ENCODE measurements around the gene LRIF1. TPM values are rescaled to one million over a fixed set of nuclear protein-coding genes. Genes with fewer than 3 reads are reported as not detected.
"Not testable (repeated sequence)": the region's sequence is repeated elsewhere in the genome, so short reads cannot be mapped to it uniquely, and the experiment has no call there.

LRIF1 gene
- total RNA-seq (2014; rRNA removed; shearing (Covaris generic)), result 33.9 and 38.8 TPM in 2 replicates

- DNase-seq (ENCODE audit: low spot score), result peak; percentile 98
Measured at GRCh38 chr1:110963691-110964454, at the start of gene LRIF1. Gene LRIF1 (minus strand): TSS chr1:110963922. CDS start chr1:110963688, 234 bp downstream.

DNA sequence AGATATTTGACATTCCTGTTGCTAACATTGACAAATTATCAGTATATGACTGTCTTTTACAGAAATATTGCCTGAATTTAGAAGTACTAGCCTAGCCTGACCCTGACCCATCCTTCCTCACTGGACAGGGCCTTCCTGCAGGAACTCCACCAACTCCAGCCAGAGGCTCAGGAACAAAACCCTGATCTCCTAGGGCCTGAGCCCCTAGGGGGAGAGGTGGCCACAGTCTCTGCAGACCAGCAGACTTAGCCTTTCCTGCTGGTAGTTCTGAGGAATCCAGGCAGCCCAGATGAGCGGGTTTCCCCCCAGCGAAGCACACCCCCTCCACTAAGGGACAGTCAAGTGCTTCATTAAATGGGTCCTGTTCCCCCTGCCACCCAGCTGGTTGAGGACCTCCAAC lies 44.3 kb upstream of the LRIF1 start:
- no peak for DNase-seq (ENCODE audit: low spot score)

DNA sequence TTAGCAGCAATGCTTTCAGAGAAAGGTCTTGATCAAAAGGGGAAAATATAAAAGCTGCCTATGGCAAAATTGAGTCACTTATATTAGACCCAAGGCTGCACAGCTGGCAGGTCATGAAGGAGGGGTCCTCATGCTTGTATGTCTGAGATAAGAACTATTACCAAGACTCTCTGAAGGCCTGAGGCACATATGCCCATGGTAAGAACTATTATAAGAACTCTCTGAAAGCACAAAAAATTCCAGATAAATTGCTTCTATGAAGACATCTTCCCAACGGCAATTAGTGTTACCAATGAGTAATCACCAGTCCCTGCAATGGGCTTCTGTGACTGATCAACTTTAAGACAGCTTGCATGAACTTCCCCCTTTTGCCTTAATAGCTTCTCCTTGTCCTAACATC lies 42.8 kb upstream of the LRIF1 start:
- DNase-seq (ENCODE audit: low spot score), result no peak

- not testable (repeated sequence) for DNase-seq (ENCODE audit: low spot score)
Measured at GRCh38 chr1:110999607-111000006, 35.9 kb upstream of the LRIF1 start.

- peak; percentile 24 for DNase-seq (ENCODE audit: low spot score)
Measured at GRCh38 chr1:110992329-110992728, 28.6 kb upstream of the LRIF1 start.

GRCh38 chr1:110991295-110991694 lies 27.6 kb upstream of the LRIF1 start:
- not testable (repeated sequence) for DNase-seq (ENCODE audit: low spot score)

DNA sequence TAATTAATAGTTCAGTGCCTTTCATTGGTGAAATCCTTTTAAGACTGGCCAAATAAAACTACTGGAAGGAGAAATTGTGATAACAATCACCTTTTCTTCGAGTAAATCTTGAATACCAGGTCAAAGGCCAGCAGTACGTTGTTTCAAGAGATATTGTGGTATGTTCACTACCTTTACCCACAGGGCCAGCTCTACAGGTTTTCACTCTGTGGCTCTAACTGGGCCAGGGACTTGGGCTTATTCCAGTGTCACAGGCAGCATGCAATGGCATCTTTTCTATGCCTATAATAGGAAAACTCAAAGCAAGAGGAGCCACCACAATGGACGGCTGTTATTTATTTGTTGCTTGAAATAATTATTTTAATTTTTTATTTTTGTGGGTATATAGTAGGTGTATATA lies 26.8 kb upstream of the LRIF1 start:
- no peak for DNase-seq (ENCODE audit: low spot score)

DNA sequence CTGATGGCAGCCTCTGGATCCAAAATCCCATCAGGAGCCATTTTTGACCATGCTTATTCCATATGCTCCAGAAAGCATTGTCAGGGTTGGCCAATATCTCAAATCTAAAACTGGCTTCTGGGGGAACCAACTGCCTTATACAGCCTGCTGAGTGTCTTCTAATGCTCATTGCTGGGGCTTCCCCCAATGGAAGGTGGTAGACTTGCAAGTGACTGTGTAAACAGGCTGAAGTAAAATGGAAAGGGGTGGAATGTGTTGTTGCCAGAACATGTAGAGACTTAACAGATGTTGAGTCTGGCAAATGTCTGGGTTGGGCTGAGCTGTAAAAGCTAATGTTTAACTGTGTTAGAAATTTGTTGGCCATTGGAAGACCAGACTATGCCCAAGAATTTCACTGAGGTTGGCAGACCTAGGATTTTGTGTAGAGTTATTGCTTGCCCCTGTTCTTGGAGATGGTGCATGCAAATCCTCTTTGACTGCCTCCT lies 22.7 kb upstream of the LRIF1 start:
- no peak for DNase-seq (ENCODE audit: low spot score)

DNA sequence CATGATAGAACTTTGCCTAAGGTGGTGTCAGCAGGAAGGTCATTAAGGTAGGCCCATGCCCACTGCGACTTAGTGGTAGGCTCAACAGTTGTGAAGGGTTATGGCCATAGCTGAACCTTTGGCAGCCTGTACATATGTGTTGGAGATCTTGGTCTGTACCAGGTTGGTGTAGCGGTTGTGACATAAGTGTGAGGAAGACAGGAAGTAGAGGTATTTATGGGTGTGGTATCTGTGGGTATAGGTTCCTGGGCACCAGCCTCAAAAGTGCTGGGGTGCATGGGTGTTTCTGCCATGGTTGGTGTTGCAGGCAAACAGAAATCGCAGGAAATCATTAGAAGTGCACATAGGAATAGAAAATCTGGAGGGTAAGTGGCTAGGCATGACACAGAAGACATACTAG lies 18.6 kb upstream of the LRIF1 start:
- no peak for DNase-seq (ENCODE audit: low spot score)

DNA sequence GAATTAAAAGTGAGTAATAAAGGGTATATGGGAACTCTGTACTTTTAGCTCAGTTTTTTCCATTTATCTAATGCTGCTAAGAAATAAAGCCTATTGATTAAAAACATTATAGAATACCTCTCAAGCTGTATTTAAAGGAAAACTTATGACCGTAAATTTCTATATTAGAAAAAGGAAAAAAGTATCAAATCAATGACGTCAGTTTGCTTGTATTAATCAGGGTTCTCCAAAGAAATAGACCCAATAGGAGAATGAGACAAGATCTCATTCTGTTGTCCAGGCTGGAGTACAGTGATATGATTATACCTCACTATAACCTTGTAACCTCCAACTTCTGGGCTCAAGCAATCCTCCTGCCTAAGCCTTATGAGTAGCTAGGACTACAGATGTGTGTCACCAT lies 15.4 kb upstream of the LRIF1 start:
- DNase-seq (ENCODE audit: low spot score), result no peak

- DNase-seq (ENCODE audit: low spot score), result peak; percentile 31
Measured at GRCh38 chr1:110976089-110976488, 12.4 kb upstream of the LRIF1 start.

- DNase-seq (ENCODE audit: low spot score), result no peak
Measured at GRCh38 chr1:110975265-110975664, 11.5 kb upstream of the LRIF1 start.

DNA sequence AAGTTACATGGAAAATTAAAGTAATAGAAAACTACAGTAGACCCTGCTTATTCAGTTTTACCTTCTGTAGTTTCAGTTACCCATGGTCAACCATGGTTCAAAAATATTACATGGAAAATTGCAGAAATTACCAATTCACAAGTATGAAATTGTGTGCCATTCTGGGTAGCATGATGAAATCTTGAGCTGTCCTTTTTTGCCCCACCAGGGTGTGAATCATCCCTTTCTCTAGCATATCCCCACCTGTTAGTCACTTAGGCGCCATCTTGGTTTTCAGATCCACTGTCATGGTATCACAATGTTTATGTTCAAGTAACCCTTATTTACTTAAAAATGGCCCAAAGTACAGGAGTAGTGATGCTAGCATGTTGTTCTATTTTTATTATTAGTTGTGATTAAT lies 3.5 kb upstream of the LRIF1 start:
- DNase-seq (ENCODE audit: low spot score), result no peak

DNA sequence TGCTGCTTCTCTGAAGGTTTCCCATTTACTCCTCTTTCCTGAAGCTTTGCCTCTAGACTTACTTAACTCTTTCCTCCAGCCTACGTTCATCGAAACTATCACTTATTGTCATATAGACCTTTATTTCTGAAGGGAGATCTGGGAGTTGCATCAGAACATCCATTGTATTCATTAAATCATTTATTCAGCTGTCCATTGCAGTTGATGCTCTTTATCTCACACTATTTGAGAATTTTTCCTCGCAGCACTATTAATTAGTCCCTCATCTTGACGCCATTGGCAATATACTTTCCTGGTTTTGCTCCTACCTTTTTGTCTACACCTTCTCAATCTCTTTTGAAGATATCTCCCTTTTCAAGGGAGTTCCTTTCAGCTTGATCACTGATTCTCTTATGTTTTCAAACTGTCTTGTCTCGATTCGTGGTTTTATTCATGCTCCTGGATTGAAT lies 757 bp upstream of the LRIF1 start:
- no peak for DNase-seq (ENCODE audit: low spot score)

DNA sequence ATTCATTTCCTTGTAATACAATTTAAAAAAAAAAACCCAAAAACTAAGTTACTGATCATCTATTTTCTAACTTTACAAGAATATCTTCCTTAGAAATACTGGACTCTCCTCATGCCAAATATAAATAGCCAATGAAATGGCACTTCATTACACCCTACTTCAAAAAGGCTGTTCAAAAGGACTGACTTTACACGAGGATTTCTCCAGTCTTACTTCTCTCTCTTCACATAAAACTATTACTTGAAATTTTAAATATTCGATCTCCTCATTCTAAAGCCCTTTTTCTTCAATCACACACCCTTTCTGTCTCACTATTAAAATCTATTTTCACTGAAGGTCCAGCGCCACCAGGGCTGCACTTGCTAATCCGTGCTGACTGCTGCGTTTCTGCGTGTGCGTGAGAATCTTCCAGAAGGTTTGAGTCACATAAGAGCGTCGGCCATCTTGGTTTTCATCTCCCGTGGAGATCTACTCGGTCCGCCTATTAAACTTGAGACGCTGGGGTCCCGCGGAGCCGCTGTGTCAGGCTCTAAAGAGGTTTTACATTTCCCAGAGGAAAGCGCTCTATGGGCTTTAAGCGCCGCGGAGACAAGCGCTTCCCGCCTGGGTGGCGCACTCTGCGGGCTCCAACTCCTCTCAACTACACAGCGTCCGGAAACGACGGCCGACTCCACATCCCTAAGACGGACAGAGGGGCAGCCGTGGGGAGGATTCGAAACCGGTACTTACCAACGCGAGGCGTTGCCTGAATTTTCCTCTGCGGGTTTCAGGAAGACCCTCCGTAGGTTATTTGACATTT lies 631 bp downstream of the LRIF1 start:
- DNase-seq (ENCODE audit: low spot score), result peak; percentile 75

- DNase-seq (ENCODE audit: low spot score), result no peak
Measured at GRCh38 chr1:110961902-110962301, 1.8 kb downstream of the LRIF1 start.

DNA sequence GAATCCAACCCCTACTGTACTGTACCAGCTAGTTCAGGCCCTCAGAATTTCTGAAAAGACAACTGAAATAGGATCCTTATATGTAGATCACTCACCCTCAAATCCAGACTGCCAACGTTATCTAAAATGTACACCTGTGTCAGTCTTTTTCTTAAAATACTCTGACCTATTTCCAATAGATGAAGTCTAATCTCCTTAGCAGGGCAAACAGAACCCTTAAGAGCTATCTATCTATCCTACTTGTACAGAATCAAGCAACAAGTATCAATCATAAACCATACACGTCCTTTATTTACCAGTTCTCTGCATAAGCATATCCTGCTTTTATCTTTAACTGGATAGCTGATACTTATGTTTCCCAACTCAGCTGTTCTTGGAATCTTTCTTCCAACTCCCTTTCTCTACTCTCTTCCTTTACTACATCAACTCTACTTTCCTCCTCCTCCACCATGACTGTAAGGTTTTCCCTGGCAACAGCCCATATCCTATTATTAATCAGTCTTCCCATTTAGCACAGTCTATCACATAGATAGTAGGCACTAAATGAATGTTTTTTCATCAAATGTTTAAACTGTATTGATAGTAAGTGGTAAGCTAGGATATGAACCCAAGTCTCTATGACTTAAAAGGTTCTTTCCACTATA lies 2.8 kb downstream of the LRIF1 start:
- DNase-seq (ENCODE audit: low spot score), result no peak

DNA sequence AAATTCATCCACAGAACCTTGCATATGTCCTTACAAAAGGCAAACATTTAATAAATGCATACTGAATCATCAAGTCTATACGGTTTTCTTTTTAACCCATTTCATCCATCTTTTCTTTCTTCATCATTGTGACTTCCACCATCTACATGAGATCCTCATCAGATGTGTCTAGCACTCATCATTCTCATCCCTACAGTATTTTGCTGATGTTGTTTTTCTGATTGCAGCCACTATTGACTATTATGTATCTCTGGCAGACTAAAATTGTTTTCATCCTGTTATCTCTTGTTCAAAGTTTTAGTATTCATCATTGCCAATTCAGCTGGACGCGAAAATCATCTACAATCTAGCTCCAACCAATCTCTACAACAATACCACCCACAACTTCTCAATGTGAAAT lies 5.9 kb downstream of the LRIF1 start:
- no peak for DNase-seq (ENCODE audit: low spot score)

- DNase-seq (ENCODE audit: low spot score), result no peak
Measured at GRCh38 chr1:110956586-110956985, 7.1 kb downstream of the LRIF1 start.

- no peak for DNase-seq (ENCODE audit: low spot score)
Measured at GRCh38 chr1:110953031-110953430, 10.7 kb downstream of the LRIF1 start.

DNA sequence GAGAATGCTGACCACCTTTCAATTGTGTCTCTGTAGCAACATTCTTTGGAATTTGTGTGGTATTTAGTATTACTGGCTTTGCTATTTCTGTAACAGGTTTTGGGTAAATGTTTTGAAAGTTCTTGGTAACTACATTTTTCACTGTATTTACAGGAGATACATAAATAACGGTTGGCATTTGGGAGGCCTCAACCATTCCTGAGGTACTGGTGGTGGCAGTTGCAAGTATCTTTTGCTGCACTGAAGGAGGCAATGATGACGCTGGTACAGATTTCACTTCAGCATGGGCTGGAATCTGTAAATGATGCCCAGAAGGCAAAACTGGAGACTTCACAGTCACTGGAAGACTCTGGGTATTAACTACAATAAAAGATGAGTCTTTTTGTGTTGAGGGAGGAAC lies 11.7 kb downstream of the LRIF1 start:
- DNase-seq (ENCODE audit: low spot score), result no peak

- no peak for DNase-seq (ENCODE audit: low spot score)
Measured at GRCh38 chr1:110951161-110951560, 12.6 kb downstream of the LRIF1 start.

Data from A172 (cell line).